Measurements from ENCODE around the gene ITGA6. TPM values are rescaled to one million over a fixed set of nuclear protein-coding genes. Genes with fewer than 3 reads are reported as not detected.
A peak's percentile ranks its signal among the peaks of the same experiment; 100 is the strongest.

ITGA6 gene
- total RNA-seq, 1 experiment from 2014 or later: 93.1 TPM

GRCh38 chr2:172437419-172438341 lies 10.3 kb downstream of the ITGA6 start:
- H3K9me2 ChIP-seq (ENCODE audit: insufficient read depth): no peaks in the 10 kb centered on the region
- ChIA-PET CTCF (interaction anchor here (0.5 to 6.5 kb wide), 2 partner anchors 24 to 428 kb away, joined by 3 to 64 read pairs; no protein-coding TSS in a partner anchor), POLR2A (interaction anchor here (1.8 to 5.8 kb wide), 4 partner anchors 7 to 184 kb away, joined by 8 to 56 read pairs (median 39); partner anchors contain the start of gene ITGA6), RAD21 (ENCODE audit: low non-redundant PET in 1 of 2, low total read pairs in 2 of 2, uncharacterized antibody in 2 of 2, unreplicated experiment in 2 of 2) (no interaction called here)
- H4K20me1 ChIP-seq (ENCODE audit: insufficient read depth): no peaks in the 10 kb centered on the region
- peaks cover 95% of the 10 kb centered on the region for H3K79me2 ChIP-seq (ENCODE audit: insufficient read depth, low read length)
- no peaks in the 10 kb centered on the region for H3K9me3 ChIP-seq (ENCODE audit: control insufficient read depth in 1 of 2, insufficient read depth in 1 of 2, low read depth in 1 of 2, low read length in 2 of 2)
- no peaks in the 10 kb centered on the region for H3K36me3 ChIP-seq (ENCODE audit: control insufficient read depth in 1 of 2, insufficient read depth in 2 of 2, low read length in 2 of 2)
- peak overlapping the region; percentile 65; the same call in 1 of the 2 replicates for H3K9ac ChIP-seq (ENCODE audit: low read length)
- peak overlapping the region; percentile 82 for H3K27ac ChIP-seq (ENCODE audit: low read depth, low read length)
- peak overlapping the region; percentile 82 for H3K4me2 ChIP-seq (ENCODE audit: low read length)
- no peak for DNase-seq (ENCODE audit: low read depth, low spot score)
- peak overlapping the region in 1 of 2 experiments; percentile 45; a peak in 2 of 4 replicates for H3K4me3 ChIP-seq (replicated peaks in 1 of 2; ENCODE audit: low read depth in 1 of 2, low read length in 2 of 2)
- H3K27me3 ChIP-seq (ENCODE audit: insufficient read depth, low read length): no peaks in the 10 kb centered on the region
- intact Hi-C loops (cut with micrococcal nuclease): no loop called here
- H2AFZ ChIP-seq (ENCODE audit: low read depth, low read length, poor library complexity, severe bottlenecking): no peak overlapping the region
- no peak for TF ChIP-seq TCF7L2 (IDR thresholded peaks at IDR 0.05; ENCODE audit: borderline replicate concordance, extremely low read depth, insufficient read depth, insufficient read length)
- no peak for TF ChIP-seq SIN3A (IDR thresholded peaks at IDR 0.05; ENCODE audit: low read depth)
- peak; percentile 18; the same call in 1 of the 2 replicates for TF ChIP-seq SP1 (IDR thresholded peaks at IDR 0.05; ENCODE audit: low read depth)
- peaks cover 60 to 100% of the 10 kb centered on the region in 2 experiments for H3K4me1 ChIP-seq (ENCODE audit: control insufficient read depth in 1 of 2, insufficient read depth in 2 of 2, low read length in 2 of 2)
- BruUV-seq (replicated peaks): no TSS peak
- no peak for ATAC-seq

GRCh38 chr2:172438741-172439508 lies 11.5 kb downstream of the ITGA6 start:
- H3K27me3 ChIP-seq (ENCODE audit: insufficient read depth, low read length): no peaks in the 10 kb centered on the region
- POLR2A ChIA-PET: interaction anchor here (1.8 to 5.8 kb wide), 4 partner anchors 8 to 186 kb away, joined by 8 to 56 read pairs (median 39); partner anchors contain the start of gene ITGA6
- ATAC-seq (peak; percentile 74), DNase-seq (ENCODE audit: low read depth, low spot score) (peak; percentile 75)
- peaks cover 0 to 4% of the 10 kb centered on the region in 2 experiments; a peak in 1 of 4 replicates for H3K36me3 ChIP-seq (ENCODE audit: control insufficient read depth in 1 of 2, insufficient read depth in 2 of 2, low read length in 2 of 2)
- intact Hi-C loops (cut with micrococcal nuclease): no loop called here
- H3K4me2 ChIP-seq (ENCODE audit: low read length): peak overlapping the region; percentile 82
- TSS peak; percentile 62 for BruUV-seq (replicated peaks)
- RAD21 ChIA-PET (ENCODE audit: low non-redundant PET in 1 of 2, low total read pairs in 2 of 2, uncharacterized antibody in 2 of 2, unreplicated experiment in 2 of 2): no interaction called here
- CTCF ChIA-PET: interaction anchor here (0.6 to 6.5 kb wide), 2 partner anchors 11 to 23 kb away, joined by 3 to 64 read pairs; partner anchors contain the start of gene ITGA6
- H3K4me1 ChIP-seq (ENCODE audit: control insufficient read depth in 1 of 2, insufficient read depth in 2 of 2, low read length in 2 of 2): peaks cover 71 to 100% of the 10 kb centered on the region in 2 experiments
- peak overlapping the region; percentile 82 for H3K27ac ChIP-seq (ENCODE audit: low read depth, low read length)
- no peaks in the 10 kb centered on the region for H4K20me1 ChIP-seq (ENCODE audit: insufficient read depth)
- peaks cover 95% of the 10 kb centered on the region for H3K79me2 ChIP-seq (ENCODE audit: insufficient read depth, low read length)
- no peak overlapping the region for H2AFZ ChIP-seq (ENCODE audit: low read depth, low read length, poor library complexity, severe bottlenecking)
- H3K9me2 ChIP-seq (ENCODE audit: insufficient read depth): no peaks in the 10 kb centered on the region
- H3K4me3 ChIP-seq (replicated peaks in 1 of 2; ENCODE audit: low read depth in 1 of 2, low read length in 2 of 2): peak overlapping the region in 1 of 2 experiments; percentile 45; a peak in 3 of 4 replicates
- H3K9me3 ChIP-seq (ENCODE audit: control insufficient read depth in 1 of 2, insufficient read depth in 1 of 2, low read depth in 1 of 2, low read length in 2 of 2): no peaks in the 10 kb centered on the region
- peak overlapping the region; percentile 65 for H3K9ac ChIP-seq (ENCODE audit: low read length)
- TF ChIP-seq REST (IDR thresholded peaks at IDR 0.05; ENCODE audit: low read depth) (no peak), SRF (IDR thresholded peaks at IDR 0.05; ENCODE audit: low read depth) (0 out of 2 replicates have a peak, but pooled peaks have one; percentile 20), RAD21 (IDR thresholded peaks at IDR 0.05; ENCODE audit: low read depth) (peak; percentile 8; the same call in 1 of the 2 replicates), ATF3 (IDR thresholded peaks at IDR 0.05) (no peak; the same call in 1 of the 2 replicates), ZNF274 (IDR thresholded peaks at IDR 0.05; ENCODE audit: low read depth, low read length) (no peak), CEBPB (IDR thresholded peaks at IDR 0.05; ENCODE audit: low read depth) (no peak; the same call in none of the 2 replicates), SP1 (IDR thresholded peaks at IDR 0.05; ENCODE audit: low read depth) (peak; percentile 69), EGR1 (IDR thresholded peaks at IDR 0.05; ENCODE audit: low read depth) (no peak)

Measured in HCT116 (cell line).